Measurements from ENCODE around the gene MPZ. TPM values are rescaled to one million over a fixed set of nuclear protein-coding genes. Genes with fewer than 3 reads are reported as not detected.

MPZ gene
- 1.3 to 1.4 TPM (median 1.3 TPM) in 3 replicates for total RNA-seq

DNA sequence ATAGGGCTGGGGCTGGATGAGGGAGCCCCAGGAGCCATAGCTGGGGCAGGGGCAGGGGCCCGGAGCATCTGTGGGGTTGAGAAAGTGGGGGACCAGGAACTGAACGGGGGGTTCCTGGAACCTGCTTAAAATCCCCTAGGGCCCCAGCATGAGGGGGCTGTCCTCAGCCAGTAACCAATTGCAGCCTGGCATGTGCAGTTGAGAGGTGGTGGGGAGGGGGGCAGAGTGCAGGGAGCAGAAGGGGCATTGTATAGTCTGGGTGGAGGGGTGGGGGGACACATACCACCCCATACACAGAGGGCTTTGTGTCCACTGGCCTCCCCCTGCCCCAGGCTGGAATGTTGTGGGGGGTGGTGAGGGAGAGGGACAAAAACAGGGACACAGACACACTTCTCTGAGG lies at the start of gene MPZ:
Gene MPZ, minus strand, starts transcription at position 101 of the 400 bp plus-strand sequence. Its CDS starts 63 bp downstream, at position 38.
- Mint-ChIP-seq H3K27me3 (ENCODE audit: low read depth) (peaks cover 24% of the 10 kb centered on the region), H3K9me3 (no peaks in the 10 kb centered on the region), H3K27ac (no peak within 1 kb of the TSS), H3K36me3 (no peaks in the 10 kb centered on the region), H3K4me1 (peaks cover 17% of the 10 kb centered on the region), H3K4me3 (no peak within 1 kb of the TSS)
- TF ChIP-seq, protein P1, sequence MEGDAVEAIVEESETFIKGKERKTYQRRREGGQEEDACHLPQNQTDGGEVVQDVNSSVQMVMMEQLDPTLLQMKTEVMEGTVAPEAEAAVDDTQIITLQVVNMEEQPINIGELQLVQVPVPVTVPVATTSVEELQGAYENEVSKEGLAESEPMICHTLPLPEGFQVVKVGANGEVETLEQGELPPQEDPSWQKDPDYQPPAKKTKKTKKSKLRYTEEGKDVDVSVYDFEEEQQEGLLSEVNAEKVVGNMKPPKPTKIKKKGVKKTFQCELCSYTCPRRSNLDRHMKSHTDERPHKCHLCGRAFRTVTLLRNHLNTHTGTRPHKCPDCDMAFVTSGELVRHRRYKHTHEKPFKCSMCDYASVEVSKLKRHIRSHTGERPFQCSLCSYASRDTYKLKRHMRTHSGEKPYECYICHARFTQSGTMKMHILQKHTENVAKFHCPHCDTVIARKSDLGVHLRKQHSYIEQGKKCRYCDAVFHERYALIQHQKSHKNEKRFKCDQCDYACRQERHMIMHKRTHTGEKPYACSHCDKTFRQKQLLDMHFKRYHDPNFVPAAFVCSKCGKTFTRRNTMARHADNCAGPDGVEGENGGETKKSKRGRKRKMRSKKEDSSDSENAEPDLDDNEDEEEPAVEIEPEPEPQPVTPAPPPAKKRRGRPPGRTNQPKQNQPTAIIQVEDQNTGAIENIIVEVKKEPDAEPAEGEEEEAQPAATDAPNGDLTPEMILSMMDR (IDR thresholded peaks at IDR 0.05; ENCODE audit: unreplicated experiment): no peak
- DNase-seq (ENCODE audit: low spot score in 2 of 2, unreplicated experiment in 2 of 2): no peak

DNA sequence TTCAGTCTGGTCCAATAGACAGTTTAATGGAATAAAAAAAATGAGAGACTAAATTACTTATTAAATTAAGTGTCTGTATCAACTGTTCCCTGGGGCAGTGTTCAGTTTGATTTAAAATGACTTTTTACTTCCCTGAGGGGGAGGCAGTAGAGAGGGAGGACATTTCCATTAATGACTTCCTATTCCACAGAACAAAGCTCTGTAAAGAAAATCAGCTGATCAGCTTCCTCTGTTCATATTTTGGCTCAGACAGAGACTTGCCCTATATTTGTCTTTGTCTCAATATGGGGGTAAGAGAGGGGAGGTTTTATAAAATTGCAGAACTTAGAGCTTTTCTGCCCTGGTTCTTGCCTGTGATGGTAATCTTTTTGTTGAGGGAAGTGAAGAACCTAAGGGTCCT lies 49.5 kb upstream of the MPZ start:
- peaks cover 7% of the 10 kb centered on the region for H3K4me1 Mint-ChIP-seq
- no peaks in the 10 kb centered on the region for H3K9me3 Mint-ChIP-seq
- H3K27ac Mint-ChIP-seq: peak overlapping the region; percentile 28
- DNase-seq (ENCODE audit: low spot score in 2 of 2, unreplicated experiment in 2 of 2): no peak
- peaks cover 25% of the 10 kb centered on the region for H3K36me3 Mint-ChIP-seq
- H3K4me3 Mint-ChIP-seq: no peak overlapping the region
- H3K27me3 Mint-ChIP-seq (ENCODE audit: low read depth): no peaks in the 10 kb centered on the region
- TF ChIP-seq, protein P1 (IDR thresholded peaks at IDR 0.05; ENCODE audit: unreplicated experiment): no peak

DNA sequence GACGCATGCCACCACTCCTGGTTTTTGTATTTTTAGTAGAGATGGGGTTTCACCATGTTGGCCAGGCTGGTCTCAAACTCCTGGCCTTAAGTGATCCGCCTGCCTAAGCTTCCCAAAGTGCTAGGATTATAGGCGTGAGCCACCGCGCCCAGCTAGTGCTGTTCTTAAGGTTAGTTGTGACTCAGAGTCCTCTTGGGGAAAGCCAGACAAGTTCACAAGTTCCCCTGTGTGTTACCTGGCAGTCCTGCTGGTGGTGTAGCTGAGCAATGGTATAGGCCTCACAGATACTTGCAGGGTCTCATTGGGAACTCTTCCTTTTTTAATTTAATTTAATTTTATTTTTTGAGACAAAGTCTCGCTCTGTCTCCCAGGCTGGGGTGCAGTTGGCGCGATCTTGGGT lies 47.3 kb upstream of the MPZ start:
- no peak overlapping the region for H3K4me3 Mint-ChIP-seq
- no peak for DNase-seq (ENCODE audit: low spot score in 2 of 2, unreplicated experiment in 2 of 2)
- H3K9me3 Mint-ChIP-seq: no peaks in the 10 kb centered on the region
- H3K36me3 Mint-ChIP-seq: peaks cover 16% of the 10 kb centered on the region
- H3K4me1 Mint-ChIP-seq: peaks cover 7% of the 10 kb centered on the region
- H3K27me3 Mint-ChIP-seq (ENCODE audit: low read depth): no peaks in the 10 kb centered on the region
- no peak overlapping the region for H3K27ac Mint-ChIP-seq
- TF ChIP-seq, protein P1 (IDR thresholded peaks at IDR 0.05; ENCODE audit: unreplicated experiment): no peak

DNA sequence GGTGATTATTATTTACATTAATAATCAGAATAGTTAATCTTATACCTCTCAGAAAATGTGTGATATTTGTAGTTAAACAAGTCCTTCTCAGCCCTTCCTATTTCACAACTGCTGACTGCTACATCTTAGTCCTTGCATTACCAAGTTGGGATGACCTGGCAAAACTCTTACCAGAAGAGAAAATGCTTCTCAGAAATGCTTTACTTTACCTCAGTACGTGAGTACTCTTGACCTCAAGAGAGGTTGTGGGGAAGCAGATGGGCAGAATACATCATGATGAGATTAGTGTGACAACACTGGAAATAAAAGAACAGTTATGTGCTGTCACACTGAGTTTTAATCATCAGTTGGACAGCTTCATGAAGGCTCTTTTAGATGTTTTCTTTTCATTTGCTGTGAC lies 41.7 kb upstream of the MPZ start:
- H3K9me3 Mint-ChIP-seq: no peaks in the 10 kb centered on the region
- H3K4me3 Mint-ChIP-seq: no peak overlapping the region
- H3K27ac Mint-ChIP-seq: no peak overlapping the region
- peaks cover 6% of the 10 kb centered on the region for H3K36me3 Mint-ChIP-seq
- H3K27me3 Mint-ChIP-seq (ENCODE audit: low read depth): no peaks in the 10 kb centered on the region
- H3K4me1 Mint-ChIP-seq: no peaks in the 10 kb centered on the region
- DNase-seq (ENCODE audit: low spot score in 2 of 2, unreplicated experiment in 2 of 2): no peak
- TF ChIP-seq, protein P1 (IDR thresholded peaks at IDR 0.05; ENCODE audit: unreplicated experiment): no peak

DNA sequence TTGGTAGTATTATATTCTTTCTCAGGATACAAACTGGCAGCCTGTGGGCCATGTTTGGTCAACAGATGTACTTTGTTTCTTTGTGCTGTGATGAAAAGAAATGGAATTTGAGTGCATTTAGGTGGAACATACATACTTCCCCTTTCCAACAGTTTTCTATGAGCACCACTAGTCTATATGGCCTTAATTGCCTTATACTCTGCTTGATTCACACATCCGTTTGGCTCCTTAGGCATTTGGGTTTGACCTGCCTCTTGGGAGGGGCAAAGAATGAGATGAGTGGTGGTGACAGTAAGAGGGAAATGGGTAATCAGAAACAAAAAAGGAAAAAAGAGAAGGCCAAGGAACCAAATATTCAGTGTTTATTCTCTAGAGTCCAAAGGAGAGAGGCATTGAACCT lies 40.9 kb upstream of the MPZ start:
- H3K27ac Mint-ChIP-seq: no peak overlapping the region
- H3K36me3 Mint-ChIP-seq: peaks cover 6% of the 10 kb centered on the region
- no peaks in the 10 kb centered on the region for H3K9me3 Mint-ChIP-seq
- H3K4me3 Mint-ChIP-seq: no peak overlapping the region
- no peaks in the 10 kb centered on the region for H3K27me3 Mint-ChIP-seq (ENCODE audit: low read depth)
- no peaks in the 10 kb centered on the region for H3K4me1 Mint-ChIP-seq
- DNase-seq (ENCODE audit: low spot score in 2 of 2, unreplicated experiment in 2 of 2): no peak
- TF ChIP-seq, protein P1 (IDR thresholded peaks at IDR 0.05; ENCODE audit: unreplicated experiment): no peak

DNA sequence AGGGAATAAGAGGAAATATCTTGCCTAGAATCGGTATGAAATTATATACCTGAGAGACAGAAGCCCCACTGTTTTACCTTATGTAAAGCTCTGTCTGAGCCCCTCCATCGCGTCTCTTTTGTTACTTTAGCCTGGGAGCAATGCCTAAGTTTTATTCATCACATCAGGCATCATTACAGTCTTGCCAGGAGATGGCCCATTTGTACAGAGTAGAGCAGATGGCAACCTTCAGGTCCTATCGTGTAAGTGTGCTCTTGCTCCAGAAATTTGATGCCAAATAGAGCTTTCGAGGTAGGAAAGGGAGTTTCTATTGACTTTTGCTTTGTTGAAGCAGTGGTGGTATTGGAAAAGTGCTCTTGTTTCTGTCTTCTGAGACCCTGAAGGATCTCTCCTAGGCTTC lies 33.1 kb upstream of the MPZ start:
- Mint-ChIP-seq H3K4me3 (no peak overlapping the region), H3K9me3 (no peaks in the 10 kb centered on the region), H3K27me3 (ENCODE audit: low read depth) (no peaks in the 10 kb centered on the region), H3K27ac (no peak overlapping the region), H3K4me1 (no peaks in the 10 kb centered on the region), H3K36me3 (peaks cover 37% of the 10 kb centered on the region)
- DNase-seq (ENCODE audit: low spot score in 2 of 2, unreplicated experiment in 2 of 2): no peak
- TF ChIP-seq, protein P1 (IDR thresholded peaks at IDR 0.05; ENCODE audit: unreplicated experiment): no peak
